Breast epithelium (tissue), 4 donors: ENCODE data around the gene TTLL13. TPM values are rescaled to one million over a fixed set of nuclear protein-coding genes. Genes with fewer than 3 reads are reported as not detected.

Experiments used
- DNase-seq, 2 donors: peaks; one replicate each; pipeline ENCODE4 v3.0.0-alpha.2; 2019; ENCODE audit warnings: low spot score in 2 of 2
- H3K27ac ChIP-seq, 2 donors: fragments of 200-600 bp; sonication (generic) in 1 of 2; one replicate each; pipeline ENCODE4 v1.5.1; 2016 to 2019; ENCODE audit warnings: mild to moderate bottlenecking in 1 of 2
- H3K27me3 ChIP-seq, 2 donors: fragments of 200-600 bp; sonication (generic) in 1 of 2; one replicate each; pipeline versions ENCODE4 v1.5.1 to v1.6.0; 2017 to 2019; ENCODE audit warnings: control low read depth in 1 of 2, mild to moderate bottlenecking in 1 of 2
- H3K36me3 ChIP-seq: fragments of 200-600 bp; one replicate; pipeline ENCODE4 v1.5.1; 2019
- H3K4me1 ChIP-seq, 2 donors: fragments of 200-600 bp; sonication (generic); one replicate each; pipeline ENCODE4 v1.5.1; 2016 to 2019; ENCODE audit warnings: control low read depth in 1 of 2
- H3K4me3 ChIP-seq, 3 donors: fragments of 200-600 bp; sonication (generic); 1 replicate in 2 of 3; 2 replicates in 1 of 3; pipeline ENCODE4 v1.5.1; 2016 to 2019; ENCODE audit warnings: mild to moderate bottlenecking in 3 of 3, moderate library complexity in 2 of 3
- H3K9me3 ChIP-seq, 2 donors: fragments of 200-600 bp; sonication (generic) in 1 of 2; one replicate each; pipeline ENCODE4 v1.5.1; 2016 to 2019; ENCODE audit warnings: control low read depth in 1 of 2
- CTCF ChIP-seq, 3 donors: fragments of 450-650 bp; IDR thresholded peaks; one replicate each; pipeline ENCODE4 v1.5.1; 2016 to 2017; ENCODE audit warnings: antibody characterized with exemption in 3 of 3, mild to moderate bottlenecking in 3 of 3, moderate library complexity in 3 of 3
- POLR2A ChIP-seq: fragments of 450-650 bp; IDR thresholded peaks from one replicate; pipeline ENCODE4 v1.6.1; 2016; ENCODE audit warnings: antibody characterized with exemption, mild to moderate bottlenecking, moderate library complexity
- POLR2AphosphoS5 ChIP-seq, 3 donors: sonication (generic); formaldehyde crosslinking; IDR thresholded peaks; one replicate each; pipeline ENCODE4 v1.6.1; 2017; ENCODE audit warnings: antibody characterized with exemption in 3 of 3
- intact Hi-C: fragments of 100-400 bp; cut with DNase I; formaldehyde crosslinking; loops from one replicate; pipeline ENCODE4 v1.15.1; 2023; ENCODE audit warnings: low total_unique reads
- total RNA-seq, 3 donors: library from RNA; depleted of rRNA; stranded (reverse); fragments of >200 nt; gene quantifications; one replicate each; pipeline ENCODE4 v1.1.0, GENCODE V29; 2016

Gene TTLL13
- total RNA-seq, 3 donors from 2014 or later = 0.15 TPM; not detected in 2

- Histone ChIP-seq H3K4me1 (peaks cover 3 to 4% of the 10 kb centered on the region in 2 donors), H3K27me3 (no peaks in the 10 kb centered on the region), H3K9me3 (no peaks in the 10 kb centered on the region), H3K4me3 (no peak overlapping the region), H3K27ac (no peak overlapping the region), H3K36me3 (no peaks in the 10 kb centered on the region)
- no peak for DNase-seq
- TF ChIP-seq CTCF (IDR thresholded peaks at IDR 0.05) = no peak
- no peak for TF ChIP-seq POLR2AphosphoS5 (IDR thresholded peaks at IDR 0.05)
- TF ChIP-seq POLR2A = no peak
- intact Hi-C loops = no loop called here
These were observed 42.1 kb upstream of the TTLL13 start for GRCh38 chr15:90207252-90207651.

- Histone ChIP-seq H3K9me3 (no peaks in the 10 kb centered on the region), H3K4me3 (no peak overlapping the region), H3K27ac (no peak overlapping the region), H3K27me3 (no peaks in the 10 kb centered on the region), H3K36me3 (no peaks in the 10 kb centered on the region), H3K4me1 (peaks cover 0 to 11% of the 10 kb centered on the region in 2 donors)
- DNase-seq = no peak
- intact Hi-C loops = no loop called here
- TF ChIP-seq POLR2AphosphoS5 (IDR thresholded peaks at IDR 0.05) (no peak), CTCF (IDR thresholded peaks at IDR 0.05) (no peak), POLR2A (no peak)
These were observed 41.0 kb upstream of the TTLL13 start for GRCh38 chr15:90208356-90208755.

- TF ChIP-seq CTCF (IDR thresholded peaks at IDR 0.05) (no peak), POLR2AphosphoS5 (IDR thresholded peaks at IDR 0.05) (no peak), POLR2A (no peak)
- Histone ChIP-seq H3K4me1 (peaks cover 0 to 12% of the 10 kb centered on the region in 2 donors), H3K27ac (no peak overlapping the region), H3K4me3 (no peak overlapping the region), H3K36me3 (no peaks in the 10 kb centered on the region), H3K27me3 (no peaks in the 10 kb centered on the region), H3K9me3 (no peaks in the 10 kb centered on the region)
- intact Hi-C loops = no loop called here
- DNase-seq = no peak
These were observed 39.8 kb upstream of the TTLL13 start for GRCh38 chr15:90209591-90209990.

- intact Hi-C loops = loop anchor here (5.0 kb wide), 1 partner anchor 43 kb away; no protein-coding TSS in a partner anchor
- H3K4me3 ChIP-seq = no peak overlapping the region
- H3K27ac ChIP-seq = peak overlapping the region; percentile 57 to 76
- DNase-seq = no peak
- no peaks in the 10 kb centered on the region for H3K9me3 ChIP-seq
- H3K27me3 ChIP-seq = no peaks in the 10 kb centered on the region
- peaks cover 0 to 12% of the 10 kb centered on the region in 2 donors for H3K4me1 ChIP-seq
- TF ChIP-seq POLR2AphosphoS5 (IDR thresholded peaks at IDR 0.05) = no peak
- TF ChIP-seq POLR2A = no peak
- no peak for TF ChIP-seq CTCF (IDR thresholded peaks at IDR 0.05)
- no peaks in the 10 kb centered on the region for H3K36me3 ChIP-seq
These were observed 38.8 kb upstream of the TTLL13 start for GRCh38 chr15:90210593-90210992.

- Histone ChIP-seq H3K27ac (peak overlapping the region; percentile 57 to 76), H3K4me3 (no peak overlapping the region), H3K4me1 (peaks cover 0 to 12% of the 10 kb centered on the region in 2 donors), H3K27me3 (no peaks in the 10 kb centered on the region), H3K36me3 (no peaks in the 10 kb centered on the region), H3K9me3 (no peaks in the 10 kb centered on the region)
- DNase-seq = no peak
- intact Hi-C loops = loop anchor here (5.0 kb wide), 1 partner anchor 44 kb away; no protein-coding TSS in a partner anchor
- no peak for TF ChIP-seq CTCF (IDR thresholded peaks at IDR 0.05)
- TF ChIP-seq POLR2AphosphoS5 (IDR thresholded peaks at IDR 0.05) = no peak
- TF ChIP-seq POLR2A = no peak
These were observed 38.3 kb upstream of the TTLL13 start for GRCh38 chr15:90211009-90211408.
